Transverse colon (tissue), 4 donors: Measurements from ENCODE around the gene SEC62. TPM values are rescaled to one million over a fixed set of nuclear protein-coding genes. Genes with fewer than 3 reads are reported as not detected.
A peak's percentile ranks its signal among the peaks of the same experiment; 100 is the strongest.

Experiments used
- DNase-seq: peaks from one replicate; pipeline ENCODE4 v3.0.0-alpha.2; 2019
- H3K27ac ChIP-seq, 4 donors: fragments of 200-600 bp; sonication (generic); 2 replicates each; pipeline ENCODE4 v1.5.1; 2016 to 2018; ENCODE audit warnings: inconsistent platforms in 4 of 4
- H3K27me3 ChIP-seq: fragments of 200-600 bp; sonication (generic); 2 replicates; pipeline ENCODE4 v1.5.1; 2017; ENCODE audit warnings: inconsistent platforms
- H3K36me3 ChIP-seq, 4 donors: fragments of 200-600 bp; sonication (generic); 2 replicates each; pipeline ENCODE4 v1.5.1; 2017 to 2019; ENCODE audit warnings: inconsistent platforms in 4 of 4
- H3K4me1 ChIP-seq, 4 donors: fragments of 200-600 bp; sonication (generic); 2 replicates each; pipeline ENCODE4 v1.5.1; 2017 to 2020; ENCODE audit warnings: inconsistent platforms in 4 of 4
- H3K4me3 ChIP-seq, 4 donors: fragments of 200-600 bp; sonication (generic); 1 replicate in 1 of 4; 2 replicates in 3 of 4; pipeline versions ENCODE4 v1.5.1 to v1.6.1; 2017 to 2019; ENCODE audit warnings: inconsistent platforms in 4 of 4
- H3K9me3 ChIP-seq, 2 donors: fragments of 200-600 bp; sonication (generic); 2 replicates each; pipeline ENCODE4 v1.5.1; 2017 to 2019; ENCODE audit warnings: inconsistent platforms in 2 of 2
- EP300 ChIP-seq: sonication (generic); formaldehyde crosslinking; IDR thresholded peaks from one replicate; pipeline ENCODE4 v1.6.1; 2017; ENCODE audit warnings: antibody characterized with exemption, low read depth
- POLR2A ChIP-seq: fragments of 450-650 bp; IDR thresholded peaks from one replicate; pipeline ENCODE4 v1.6.1; 2016; ENCODE audit warnings: antibody characterized with exemption, mild to moderate bottlenecking, moderate library complexity
- POLR2AphosphoS5 ChIP-seq, 3 donors: sonication (generic); formaldehyde crosslinking; IDR thresholded peaks; one replicate each; pipeline ENCODE4 v1.6.1; 2016; ENCODE audit warnings: antibody characterized with exemption in 3 of 3
- WGBS, 2 donors: methylation state at CpG; one replicate each; pipeline ENCODE4 v1.1.5; 2018; ENCODE audit warnings: low coverage in 1 of 2; 5-methylcytosine and 5-hydroxymethylcytosine counted together
- in situ Hi-C, 4 donors: fragments of 200-750 bp; cut with MboI; loops; one replicate each; pipeline versions ENCODE4 v1.15.0 to v1.15.1; 2017; ENCODE audit warnings: low sequenced_read_pairs in 3 of 4, low pct_ligation_motif_present in 1 of 4, low pct_unique_long_range_greater_than_20kb in 1 of 4
- intact Hi-C: fragments of 100-400 bp; cut with DNase I; formaldehyde crosslinking; loops from one replicate; pipeline ENCODE4 v1.15.1; 2023; ENCODE audit warnings: low total_unique reads
- total RNA-seq, 4 donors: library from RNA; depleted of rRNA; stranded (reverse); fragments of >200 nt; gene quantifications; one replicate each; pipeline ENCODE4 v1.1.0, GENCODE V29; 2016
- TF ChIP-seq, protein P1 (sequence below), 5 experiments: fragments of 200-600 bp in 3 of 5; fragments of 450-650 bp in 2 of 5; sonication (generic) in 3 of 5; IDR thresholded peaks; 1 replicate in 2 of 5; 2 replicates in 3 of 5; pipeline ENCODE4 v1.5.1; 2016 to 2017; ENCODE audit warnings: antibody characterized with exemption in 5 of 5, inconsistent platforms in 3 of 5, mild to moderate bottlenecking in 2 of 5, moderate library complexity in 1 of 5

The SEC62 gene
- total RNA-seq, 4 donors from 2014 or later: 18.7 to 48.7 (median 30.0) TPM

DNA sequence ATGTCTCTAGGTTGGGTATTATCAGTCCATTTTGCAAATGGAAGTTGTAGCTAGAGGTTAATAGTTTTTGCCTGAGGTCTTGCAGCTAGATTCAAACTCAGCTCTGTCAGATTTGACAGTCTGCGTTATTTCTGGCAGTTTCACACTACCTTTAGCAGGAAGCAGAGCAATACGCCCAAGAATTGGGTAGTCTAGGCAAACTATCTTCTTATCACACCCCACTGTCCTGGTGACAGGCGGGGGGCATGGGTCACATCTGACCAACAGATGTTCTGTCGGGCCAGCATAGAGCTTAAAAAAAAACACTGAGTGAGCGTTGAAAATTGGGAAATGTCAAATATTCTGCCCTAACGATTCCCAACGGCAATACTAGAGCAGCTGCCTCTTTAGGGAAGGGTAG is 76.9 kb downstream of the SEC62 start:
- Histone ChIP-seq H3K36me3 (no peaks in the 10 kb centered on the region), H3K4me3 (no peak overlapping the region), H3K9me3 (no peaks in the 10 kb centered on the region), H3K4me1 (peaks cover 0 to 65% (median 31%) of the 10 kb centered on the region in 4 donors), H3K27ac (peak overlapping the region in 3 of 4 donors; percentile 29 to 82 (median 81)), H3K27me3 (peaks cover 10% of the 10 kb centered on the region)
- TF ChIP-seq, protein P1, sequence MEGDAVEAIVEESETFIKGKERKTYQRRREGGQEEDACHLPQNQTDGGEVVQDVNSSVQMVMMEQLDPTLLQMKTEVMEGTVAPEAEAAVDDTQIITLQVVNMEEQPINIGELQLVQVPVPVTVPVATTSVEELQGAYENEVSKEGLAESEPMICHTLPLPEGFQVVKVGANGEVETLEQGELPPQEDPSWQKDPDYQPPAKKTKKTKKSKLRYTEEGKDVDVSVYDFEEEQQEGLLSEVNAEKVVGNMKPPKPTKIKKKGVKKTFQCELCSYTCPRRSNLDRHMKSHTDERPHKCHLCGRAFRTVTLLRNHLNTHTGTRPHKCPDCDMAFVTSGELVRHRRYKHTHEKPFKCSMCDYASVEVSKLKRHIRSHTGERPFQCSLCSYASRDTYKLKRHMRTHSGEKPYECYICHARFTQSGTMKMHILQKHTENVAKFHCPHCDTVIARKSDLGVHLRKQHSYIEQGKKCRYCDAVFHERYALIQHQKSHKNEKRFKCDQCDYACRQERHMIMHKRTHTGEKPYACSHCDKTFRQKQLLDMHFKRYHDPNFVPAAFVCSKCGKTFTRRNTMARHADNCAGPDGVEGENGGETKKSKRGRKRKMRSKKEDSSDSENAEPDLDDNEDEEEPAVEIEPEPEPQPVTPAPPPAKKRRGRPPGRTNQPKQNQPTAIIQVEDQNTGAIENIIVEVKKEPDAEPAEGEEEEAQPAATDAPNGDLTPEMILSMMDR (IDR thresholded peaks at IDR 0.05): no peak
- TF ChIP-seq POLR2A (no peak), EP300 (no peak), POLR2AphosphoS5 (IDR thresholded peaks at IDR 0.05) (no peak)
- 79% methylated on average over 7 of the region's 7 CpGs; no CpG with 5 or more reads in 1 of the 2 donors for WGBS, 2 donors
- in situ Hi-C loops: no loop called here
- DNase-seq: no peak
- intact Hi-C loops: no loop called here

DNA sequence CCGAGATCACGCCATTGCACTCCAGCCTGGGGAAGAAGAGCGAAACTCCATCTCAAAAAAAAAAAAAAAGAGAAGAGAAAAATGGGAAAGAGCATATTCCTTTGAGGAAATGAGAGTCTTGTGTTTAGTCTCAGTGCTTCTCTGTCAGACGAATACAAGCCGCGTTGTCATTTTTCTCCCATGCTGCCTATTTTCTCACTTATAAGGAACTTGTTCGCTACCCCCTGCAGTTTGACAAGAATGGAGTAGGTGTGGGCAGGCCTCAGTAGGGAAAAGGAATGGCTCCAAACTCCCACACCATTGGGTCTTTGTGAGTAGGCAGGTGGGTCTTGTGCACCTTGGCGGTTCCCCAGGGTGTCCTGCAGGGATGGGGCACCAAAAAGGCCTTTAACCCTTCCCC is 77.7 kb downstream of the SEC62 start:
- 81 to 88% methylated on average over 3 to 8 of the region's 8 CpGs for WGBS, 2 donors
- Histone ChIP-seq H3K27ac (peak overlapping the region; percentile 78 to 88 (median 82)), H3K4me1 (peaks cover 0 to 66% (median 37%) of the 10 kb centered on the region in 4 donors), H3K4me3 (no peak overlapping the region), H3K9me3 (no peaks in the 10 kb centered on the region), H3K36me3 (no peaks in the 10 kb centered on the region), H3K27me3 (peaks cover 3% of the 10 kb centered on the region)
- no peak for TF ChIP-seq EP300
- in situ Hi-C loops: no loop called here
- DNase-seq: no peak
- intact Hi-C loops: no loop called here

DNA sequence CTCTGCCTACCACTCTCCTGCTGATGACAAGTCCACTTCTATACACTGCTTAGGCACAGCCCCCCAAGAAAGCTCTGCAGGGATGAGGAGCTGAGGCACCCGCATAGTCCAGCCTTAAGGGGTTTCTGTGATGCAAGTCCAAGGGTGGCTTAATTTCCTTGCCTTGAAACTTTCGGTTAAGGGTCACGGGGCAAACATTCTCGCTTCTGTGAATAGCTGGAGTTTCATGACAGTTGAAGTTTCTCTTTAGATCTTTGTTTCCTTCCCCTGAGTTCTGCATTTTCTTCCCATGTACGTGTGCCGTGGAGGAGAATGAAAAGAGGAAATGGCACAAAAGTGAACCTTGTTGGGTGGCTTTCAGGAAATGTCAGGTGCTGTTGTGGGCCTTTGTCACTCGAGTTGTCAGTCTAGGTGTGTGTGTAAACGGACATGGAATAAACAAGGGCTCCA is 78.2 kb downstream of the SEC62 start:
- WGBS, 2 donors: 23 to 31% methylated on average over 4 to 8 of the region's 8 CpGs

DNA sequence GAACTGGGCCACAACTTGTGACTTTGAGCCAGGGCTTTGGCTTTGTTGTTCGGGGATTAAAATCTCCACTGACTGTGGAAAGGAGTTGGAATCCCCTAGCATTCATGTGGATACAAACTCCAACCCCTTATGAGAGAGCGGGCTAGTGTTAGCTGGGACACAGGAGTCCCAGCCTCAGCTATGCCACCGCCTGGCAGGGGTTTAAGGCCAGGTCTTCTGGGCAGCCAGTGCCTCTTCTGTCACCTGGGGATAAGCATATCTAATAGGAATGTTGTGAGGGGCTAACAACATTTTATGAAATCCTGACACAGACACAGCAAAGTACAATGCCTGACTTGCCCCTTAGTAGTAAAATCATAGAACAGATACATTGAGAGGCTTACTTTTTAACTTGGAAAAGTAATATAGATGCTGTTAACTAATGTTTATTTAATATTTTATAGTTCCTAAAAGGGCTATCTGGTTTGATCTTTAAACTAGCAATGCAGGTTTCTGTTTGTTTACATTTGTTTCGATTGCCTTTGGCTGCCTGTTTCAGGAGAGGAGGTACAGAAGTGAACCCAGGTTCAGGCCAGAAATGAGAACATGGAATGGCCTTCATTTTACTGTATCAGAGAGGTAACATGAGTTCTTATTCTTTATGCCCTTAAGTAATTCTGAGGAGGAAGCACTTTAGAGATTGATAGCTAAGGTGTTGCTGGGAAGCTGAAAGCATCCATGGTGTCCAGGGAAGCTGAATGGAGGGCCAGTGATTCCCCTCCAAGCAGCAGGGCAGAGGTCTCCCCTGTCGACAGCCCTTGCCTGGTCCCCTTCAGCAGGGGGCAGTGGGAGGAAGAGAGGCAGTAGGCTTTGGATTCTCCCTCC is 79.9 kb downstream of the SEC62 start:
- H3K4me3 ChIP-seq: peak overlapping the region in 1 of 4 donors; percentile 15
- DNase-seq: no peak
- WGBS, 2 donors: 14 to 48% methylated on average over 1 to 5 of the region's 5 CpGs

More for the DNA sequence above, 78.2 kb downstream of the SEC62 start:
- H3K9me3 ChIP-seq: no peaks in the 10 kb centered on the region
- TF ChIP-seq POLR2A (peak; percentile 16), EP300 (no peak), POLR2AphosphoS5 (IDR thresholded peaks at IDR 0.05) (peak in 1 of 3 donors; percentile 44)
- TF ChIP-seq, protein P1 (IDR thresholded peaks at IDR 0.05): no peak
- in situ Hi-C loops (no loop called here), intact Hi-C loops (no loop called here)
- no peak overlapping the region for H3K4me3 ChIP-seq
- H3K27me3 ChIP-seq: no peaks in the 10 kb centered on the region
- no peaks in the 10 kb centered on the region for H3K36me3 ChIP-seq
- peak overlapping the region; percentile 78 to 88 (median 82) for H3K27ac ChIP-seq
- H3K4me1 ChIP-seq: peaks cover 0 to 71% (median 39%) of the 10 kb centered on the region in 4 donors
- DNase-seq: peak; percentile 49

More for the DNA sequence above, 79.9 kb downstream of the SEC62 start:
- Histone ChIP-seq H3K9me3 (no peaks in the 10 kb centered on the region), H3K36me3 (no peaks in the 10 kb centered on the region), H3K4me1 (peaks cover 0 to 72% (median 39%) of the 10 kb centered on the region in 4 donors), H3K27ac (peak overlapping the region; percentile 78 to 88 (median 82)), H3K27me3 (no peaks in the 10 kb centered on the region)
- intact Hi-C loops: no loop called here
- no peak for TF ChIP-seq EP300
- no peak for TF ChIP-seq POLR2A
- TF ChIP-seq POLR2AphosphoS5 (IDR thresholded peaks at IDR 0.05): peak in 2 of 3 donors; percentile 39 to 54
- TF ChIP-seq, protein P1 (IDR thresholded peaks at IDR 0.05): no peak
- in situ Hi-C loops: no loop called here
